ENCODE data around the gene RSL24D1.
"Not testable (repeated sequence)": the region's sequence is repeated elsewhere in the genome, so short reads cannot be mapped to it uniquely, and the experiment has no call there.

RSL24D1 gene

GRCh38 chr15:55204464-55204863, 7.7 kb upstream of the RSL24D1 start:
- DNase-seq (ENCODE audit: low read depth) = no peak

DNA sequence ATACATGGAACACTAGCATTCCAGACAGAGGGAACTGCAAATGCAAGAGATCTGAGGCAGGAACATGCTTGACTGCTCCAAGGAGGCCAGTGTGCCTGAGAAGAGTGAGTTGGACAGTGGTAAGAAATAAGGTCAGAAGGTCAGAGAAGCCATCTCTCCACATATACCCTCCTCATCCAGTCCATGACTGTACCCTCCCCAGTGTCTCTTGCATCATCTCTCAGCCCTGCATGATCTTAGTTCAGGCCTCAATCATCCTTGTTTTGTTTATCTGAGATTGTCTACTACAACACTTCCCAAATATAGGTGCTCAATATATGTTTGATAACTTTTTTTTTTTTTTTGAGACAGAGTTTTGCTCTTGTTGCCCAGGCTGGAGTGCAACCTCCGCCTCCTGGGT, 5.5 kb upstream of the RSL24D1 start:
- no peak for DNase-seq (ENCODE audit: low read depth)

- no peak for DNase-seq (ENCODE audit: low read depth)
Observed at GRCh38 chr15:55198706-55199105, 2.0 kb upstream of the RSL24D1 start.

GRCh38 chr15:55197719-55198118, 978 bp upstream of the RSL24D1 start:
- no peak for DNase-seq (ENCODE audit: low read depth)

GRCh38 chr15:55197362-55197705, 593 bp upstream of the RSL24D1 start:
- no peak for DNase-seq (ENCODE audit: low read depth)

GRCh38 chr15:55195996-55196395, 745 bp downstream of the RSL24D1 start:
- no peak for DNase-seq (ENCODE audit: low read depth)

- DNase-seq (ENCODE audit: low read depth) = no peak
Observed at GRCh38 chr15:55194256-55194655, 2.5 kb downstream of the RSL24D1 start.

GRCh38 chr15:55186331-55186730, 10.4 kb downstream of the RSL24D1 start:
- no peak for DNase-seq (ENCODE audit: low read depth)

GRCh38 chr15:55183679-55184078, 13.1 kb downstream of the RSL24D1 start:
- no peak for DNase-seq (ENCODE audit: low read depth)

DNA sequence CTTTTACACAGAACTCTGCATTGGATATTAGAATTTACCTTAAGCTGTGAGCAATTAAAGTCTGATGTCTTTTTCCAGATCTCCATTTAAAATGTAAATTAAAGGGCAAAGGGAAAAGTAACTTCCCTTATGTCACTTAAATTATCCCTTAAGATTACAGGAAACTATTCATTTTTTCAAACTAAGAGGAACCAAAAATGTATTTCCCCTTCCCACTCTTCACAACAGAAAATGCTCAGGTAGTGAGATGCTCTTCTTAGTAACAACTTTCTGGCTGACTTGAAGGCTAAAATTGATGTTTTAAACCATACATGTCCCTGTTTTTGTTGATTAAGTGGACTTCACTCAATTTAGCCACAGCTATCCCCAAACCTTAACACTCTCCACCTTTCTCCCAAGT, 17.6 kb downstream of the RSL24D1 start:
- no peak for DNase-seq (ENCODE audit: low read depth)

GRCh38 chr15:55170361-55170760, 26.4 kb downstream of the RSL24D1 start:
- DNase-seq (ENCODE audit: low read depth) = no peak

DNA sequence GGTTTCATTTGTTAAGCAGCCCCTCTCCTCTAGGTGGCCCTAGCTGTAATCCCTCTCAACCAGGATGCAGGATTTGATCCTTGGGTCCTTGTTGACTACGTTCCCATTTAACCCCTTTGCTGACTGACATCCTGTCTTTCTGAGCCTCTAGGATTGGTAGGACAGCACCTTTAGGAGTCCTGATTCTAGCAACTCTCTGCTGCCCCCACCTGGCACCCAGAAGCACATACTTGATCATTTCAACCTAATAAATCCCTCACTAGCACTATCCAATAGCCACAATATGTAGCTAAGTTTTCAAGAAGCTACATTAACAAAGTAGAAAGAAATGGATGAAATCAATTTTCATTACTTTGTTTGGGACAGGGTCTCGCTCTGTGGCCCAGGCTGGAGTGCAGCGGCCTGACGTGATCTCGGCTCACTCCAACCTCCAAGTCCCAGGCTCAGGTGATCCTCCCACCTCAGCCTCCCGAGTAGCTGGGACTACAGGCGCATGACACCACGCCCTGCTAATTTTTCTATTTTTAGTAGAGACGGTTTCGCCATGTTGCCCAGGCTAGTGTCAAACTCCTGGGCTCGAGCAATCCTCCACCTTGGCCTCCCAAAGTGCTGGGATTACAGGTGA, 28.3 kb downstream of the RSL24D1 start:
- peak; percentile 24 for DNase-seq (ENCODE audit: low read depth)

DNA sequence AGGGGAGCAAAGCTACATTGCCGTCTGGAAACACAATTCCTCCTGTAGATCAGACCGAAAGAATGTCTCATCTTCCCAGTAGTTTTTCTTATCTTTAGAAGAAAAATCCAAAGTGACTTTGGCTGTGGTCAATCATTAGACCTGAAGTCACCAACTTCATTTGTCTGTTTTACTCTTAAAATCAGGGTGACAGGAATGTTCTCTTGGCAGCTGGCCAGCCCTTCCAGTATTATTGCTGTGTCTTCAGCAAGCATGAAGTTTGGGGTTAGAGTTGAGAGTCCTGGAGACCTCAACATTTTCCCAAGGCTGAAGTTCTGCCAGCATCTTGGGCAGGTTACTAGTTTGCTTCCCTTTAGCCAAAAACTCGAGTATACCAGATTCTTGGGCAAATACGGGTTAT, 32.5 kb downstream of the RSL24D1 start:
- DNase-seq (ENCODE audit: low read depth) = no peak

DNA sequence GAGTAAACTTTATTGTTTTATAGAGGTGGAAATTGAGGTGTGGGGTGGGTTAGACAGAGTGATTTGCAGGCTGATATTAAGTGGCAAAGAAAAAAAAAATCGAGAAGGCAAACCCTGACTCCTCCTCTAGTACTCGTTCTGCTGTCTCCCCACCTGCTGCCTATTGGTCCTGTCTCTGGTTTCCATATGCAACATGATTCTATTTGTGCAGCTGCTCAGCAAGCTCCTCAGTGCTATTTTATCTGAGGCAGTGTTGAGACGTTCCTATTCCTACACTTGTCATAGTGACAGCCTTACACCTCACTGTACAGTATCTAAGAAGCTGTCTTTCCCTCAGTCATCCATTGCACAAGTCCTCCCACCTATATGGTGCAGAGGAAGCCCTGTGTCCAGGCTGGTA, 45.1 kb downstream of the RSL24D1 start:
- no peak for DNase-seq (ENCODE audit: low read depth)

DNA sequence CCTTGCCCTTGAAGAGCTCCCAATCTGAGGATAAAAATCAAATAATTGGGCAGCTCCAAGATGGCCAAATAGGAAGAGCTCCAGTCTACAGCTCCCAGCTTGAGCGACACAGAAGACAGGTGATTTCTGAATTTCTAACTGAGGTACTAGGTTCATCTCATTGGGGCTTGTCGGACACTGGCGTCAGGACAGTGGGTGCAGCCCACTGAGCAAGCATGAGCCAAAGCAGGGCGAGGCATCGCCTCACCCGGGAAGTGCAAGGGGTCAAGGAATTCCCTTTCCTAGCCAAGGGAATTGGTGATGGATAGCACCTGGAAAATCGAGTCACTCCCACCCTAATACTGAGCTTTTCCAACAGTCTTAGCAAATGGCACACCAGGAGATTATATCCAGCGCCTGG, 53.6 kb downstream of the RSL24D1 start:
- not testable (repeated sequence) for DNase-seq (ENCODE audit: low read depth)

DNA sequence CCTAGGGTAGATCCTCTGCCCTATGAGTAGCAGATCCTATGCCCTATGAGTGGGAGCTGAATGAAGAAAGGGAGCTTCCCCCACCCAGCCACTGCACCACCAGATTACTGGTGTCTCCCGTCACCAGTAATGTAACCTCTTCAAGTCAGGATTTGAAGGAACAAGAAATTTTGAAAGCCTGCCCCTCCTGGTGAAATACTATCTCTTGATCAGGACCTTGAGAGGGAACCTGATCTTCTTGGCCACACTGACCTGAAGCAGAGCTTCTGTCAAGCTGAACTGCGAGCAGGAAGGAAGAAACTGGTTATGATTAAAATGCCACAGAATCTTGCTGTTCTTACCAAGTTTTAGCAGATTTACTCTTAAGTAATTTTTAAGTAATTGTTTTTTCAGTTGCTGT, 62.8 kb downstream of the RSL24D1 start:
- no peak for DNase-seq (ENCODE audit: low read depth)

DNA sequence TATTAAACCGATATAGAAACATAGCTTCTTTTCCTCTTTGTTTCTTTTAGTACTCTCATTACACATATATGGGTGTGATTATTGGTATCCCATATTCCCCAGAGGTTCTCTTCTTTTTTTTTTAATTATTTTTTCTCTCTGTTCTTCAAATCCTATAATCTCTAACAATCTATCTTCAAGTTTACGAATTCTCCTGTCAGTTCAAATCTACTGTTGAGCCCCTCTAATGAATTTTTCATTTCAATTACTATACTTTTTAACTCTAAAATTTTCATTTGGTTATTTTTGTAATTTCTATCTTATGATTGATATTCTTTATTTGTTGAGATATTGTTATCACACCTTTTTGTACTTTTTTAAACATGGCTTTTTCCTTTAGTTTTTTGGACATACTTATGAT, 64.1 kb downstream of the RSL24D1 start:
- no peak for DNase-seq (ENCODE audit: low read depth)

Data from stimulated activated CD4-positive, alpha-beta T cell treated with anti-CD3 and anti-CD28 coated beads, Interleukin-2, amount 100 ng/mL, for 4 hours (primary cell).